HPDE6-E6E7 (cell line): ENCODE results near the gene SFXN2.
"Not testable (repeated sequence)": the region's sequence is repeated elsewhere in the genome, so short reads cannot be mapped to it uniquely, and the experiment has no call there.

ENCODE experiments used
- DNase-seq: peaks from one replicate; pipeline ENCODE4 v3.0.0; 2011; ENCODE audit warnings: missing footprints; ENCODE audit errors: extremely low spot score

Gene SFXN2

GRCh38 chr10:102752934-102753664 lies 38.7 kb downstream of the SFXN2 start:
- DNase-seq = no peak

- no peak for DNase-seq
These were observed 39.3 kb downstream of the SFXN2 start for GRCh38 chr10:102753718-102754117.

- DNase-seq = no peak
These were observed 42.9 kb downstream of the SFXN2 start for GRCh38 chr10:102757323-102757722.

GRCh38 chr10:102758240-102758932 lies 44.0 kb downstream of the SFXN2 start:
- DNase-seq = no peak

GRCh38 chr10:102758933-102759262 lies 44.5 kb downstream of the SFXN2 start:
- DNase-seq = not testable (repeated sequence)

DNA sequence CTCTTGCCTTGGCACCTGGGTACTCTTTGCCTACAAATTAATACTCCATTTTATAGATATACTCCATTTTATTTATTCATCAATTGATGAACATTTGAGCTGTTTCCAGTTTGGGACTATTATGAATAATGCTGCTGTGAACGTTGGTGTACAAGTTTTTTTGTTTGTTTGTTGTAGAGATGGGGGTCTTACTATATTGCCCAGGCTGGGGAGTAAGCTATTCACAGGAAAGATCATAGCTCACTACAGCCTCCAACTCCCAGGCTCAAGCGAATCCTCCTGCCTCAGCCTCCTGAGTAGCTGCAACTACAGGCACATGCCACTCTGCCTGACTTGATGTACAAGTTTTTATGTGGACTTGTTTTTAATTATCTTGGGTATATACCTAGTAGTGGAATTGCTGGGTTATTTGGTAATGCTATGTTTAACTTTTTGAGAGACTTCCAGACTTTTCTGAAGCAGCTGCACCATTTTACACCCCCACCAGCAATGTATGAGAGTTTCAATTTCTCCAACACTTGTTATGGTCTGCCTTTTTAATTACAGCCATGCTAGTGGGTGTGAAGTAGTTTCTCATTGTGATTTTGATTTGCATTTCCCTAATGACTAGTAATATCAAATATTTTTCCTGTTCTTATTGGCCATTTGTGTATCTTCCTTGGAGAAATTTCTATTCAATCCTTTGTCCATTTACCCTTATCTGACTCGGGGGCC lies 45.2 kb downstream of the SFXN2 start:
- DNase-seq = no peak

GRCh38 chr10:102761981-102762380 lies 47.5 kb downstream of the SFXN2 start:
- no peak for DNase-seq

DNA sequence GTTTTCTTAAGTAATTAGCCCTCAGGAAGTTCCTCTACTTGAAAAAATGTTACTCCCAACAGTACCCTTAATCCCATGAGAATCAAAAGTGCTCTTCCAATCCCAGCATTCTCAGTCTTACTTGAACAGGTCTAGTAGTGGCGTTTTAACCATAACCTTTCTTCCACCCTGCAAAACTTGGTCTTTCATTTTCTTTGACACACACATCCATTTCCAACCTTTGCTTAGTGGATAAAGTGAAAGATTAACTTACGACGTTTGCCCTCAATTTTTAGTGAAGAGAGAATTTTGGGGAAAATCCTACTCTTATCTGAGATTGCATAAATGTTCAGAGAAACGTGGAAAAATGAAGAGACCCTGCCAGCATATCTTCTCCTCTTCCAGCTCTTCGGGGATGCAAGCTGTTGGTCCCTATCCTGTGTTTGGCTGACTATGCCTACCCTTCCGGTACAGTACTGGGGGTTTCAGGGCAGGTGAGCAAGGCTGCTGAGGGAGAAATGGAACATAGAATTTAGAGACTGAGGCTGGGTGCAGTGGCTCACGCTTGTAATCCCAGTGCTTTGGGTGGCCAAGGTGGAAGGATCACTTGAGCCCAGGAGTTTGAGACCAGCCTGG lies 48.1 kb downstream of the SFXN2 start:
- no peak for DNase-seq

DNA sequence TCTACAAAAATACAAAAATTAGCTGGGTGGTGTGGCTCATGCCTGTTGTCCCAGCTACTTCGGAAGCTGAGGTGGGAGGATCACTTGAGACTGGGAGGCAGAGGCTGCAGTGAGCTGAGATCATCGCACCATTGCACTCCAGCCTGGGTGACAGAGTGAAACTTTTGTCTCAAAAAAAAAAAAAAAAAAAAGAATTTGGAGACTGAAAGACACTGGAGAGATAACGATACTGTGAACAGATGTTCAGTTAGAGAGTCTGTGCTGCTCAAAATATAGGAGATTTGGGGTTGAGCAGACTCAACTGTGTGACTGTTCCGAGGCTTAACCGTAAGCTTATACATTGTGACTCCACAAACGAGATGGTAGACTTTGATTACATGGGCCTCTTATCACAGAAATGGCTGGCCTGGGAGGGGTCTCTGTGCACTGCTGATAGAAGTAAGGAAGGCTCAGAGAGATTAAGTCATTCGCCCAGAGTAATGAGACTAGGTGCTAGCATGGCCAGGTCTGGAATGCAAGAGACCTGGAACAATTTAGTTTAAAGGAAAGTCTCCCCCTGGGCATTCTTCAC lies 48.7 kb downstream of the SFXN2 start:
- DNase-seq = no peak

GRCh38 chr10:102764470-102765161 lies 50.2 kb downstream of the SFXN2 start:
- no peak for DNase-seq

- DNase-seq = no peak
These were observed 50.9 kb downstream of the SFXN2 start for GRCh38 chr10:102765336-102765735.

DNA sequence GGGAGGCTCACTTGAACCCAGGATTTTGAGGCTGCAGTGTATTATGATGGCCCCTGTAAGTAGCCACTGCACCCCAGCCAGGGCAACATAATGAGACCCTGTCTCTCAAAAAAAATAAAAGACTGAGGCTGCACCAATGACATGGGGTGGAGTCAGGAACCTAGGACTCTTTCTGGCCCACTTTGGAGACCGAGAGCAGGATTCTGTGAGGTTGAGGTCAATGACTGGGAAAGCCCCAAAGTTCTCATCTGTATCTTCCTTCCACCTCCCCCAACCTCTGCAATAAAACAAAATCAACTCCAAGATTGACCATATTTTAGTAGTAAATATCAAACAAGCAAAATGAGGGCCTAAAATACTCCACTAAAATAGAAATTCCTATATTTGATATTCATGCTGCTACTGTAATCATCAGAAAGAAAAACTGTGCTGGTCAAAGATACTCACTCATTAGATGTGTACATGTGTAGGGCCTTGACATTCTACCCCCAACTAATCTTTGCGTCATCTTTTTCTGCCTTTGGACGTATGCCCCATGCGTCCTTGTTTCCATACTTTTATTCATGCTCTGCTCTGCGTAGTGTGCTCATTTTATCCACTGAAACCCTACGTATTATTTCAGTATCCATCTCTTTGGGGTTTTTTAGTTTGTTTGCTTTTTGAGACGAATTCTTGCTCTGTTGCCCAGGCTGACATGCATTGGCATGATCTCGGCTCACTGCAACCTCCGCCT lies 53.2 kb downstream of the SFXN2 start:
- no peak for DNase-seq

GRCh38 chr10:102769375-102770107 lies 55.1 kb downstream of the SFXN2 start:
- DNase-seq = peak; percentile 53

DNA sequence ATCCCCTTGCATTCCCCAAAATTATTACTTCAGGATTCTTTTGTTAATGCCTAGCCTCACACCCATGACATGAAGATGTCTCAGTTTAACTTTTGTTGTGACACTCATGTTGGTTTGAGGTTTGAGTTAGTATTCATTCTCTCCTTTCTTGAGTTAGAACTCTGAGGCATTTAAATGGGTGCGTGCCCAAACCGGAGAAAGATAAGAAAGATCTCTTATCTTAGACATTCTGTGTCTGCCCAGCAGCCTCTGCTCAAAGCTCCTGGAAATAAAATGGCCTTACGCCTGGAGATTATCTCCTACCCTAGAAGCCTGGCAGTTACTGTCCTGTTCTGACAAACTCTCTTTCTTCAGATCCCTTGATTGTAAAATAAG lies 55.7 kb downstream of the SFXN2 start:
- DNase-seq = no peak

GRCh38 chr10:102770792-102771191 lies 56.4 kb downstream of the SFXN2 start:
- DNase-seq = no peak

GRCh38 chr10:102773320-102773719 lies 58.9 kb downstream of the SFXN2 start:
- DNase-seq = no peak

DNA sequence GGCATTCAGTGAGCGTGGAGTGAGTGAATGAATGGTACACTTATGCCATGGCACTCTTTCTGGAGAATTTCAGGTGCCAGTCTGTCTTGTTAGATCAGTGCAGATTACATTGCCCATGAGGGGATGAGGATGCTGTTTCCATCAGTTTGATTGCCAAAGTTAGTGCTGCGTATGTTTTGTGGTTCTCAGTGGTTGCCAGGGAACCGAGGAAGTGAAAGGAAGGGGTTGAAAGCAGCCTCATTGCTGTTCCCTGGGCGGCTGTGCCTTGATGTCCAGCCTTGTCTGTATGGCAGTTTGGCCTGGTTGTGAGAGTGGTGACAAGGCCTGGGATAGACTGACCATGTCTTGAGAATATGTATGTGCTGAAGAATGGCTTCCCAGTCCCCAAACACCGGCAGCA lies 59.5 kb downstream of the SFXN2 start:
- DNase-seq = no peak

- no peak for DNase-seq
These were observed 60.9 kb downstream of the SFXN2 start for GRCh38 chr10:102775201-102775934.

DNA sequence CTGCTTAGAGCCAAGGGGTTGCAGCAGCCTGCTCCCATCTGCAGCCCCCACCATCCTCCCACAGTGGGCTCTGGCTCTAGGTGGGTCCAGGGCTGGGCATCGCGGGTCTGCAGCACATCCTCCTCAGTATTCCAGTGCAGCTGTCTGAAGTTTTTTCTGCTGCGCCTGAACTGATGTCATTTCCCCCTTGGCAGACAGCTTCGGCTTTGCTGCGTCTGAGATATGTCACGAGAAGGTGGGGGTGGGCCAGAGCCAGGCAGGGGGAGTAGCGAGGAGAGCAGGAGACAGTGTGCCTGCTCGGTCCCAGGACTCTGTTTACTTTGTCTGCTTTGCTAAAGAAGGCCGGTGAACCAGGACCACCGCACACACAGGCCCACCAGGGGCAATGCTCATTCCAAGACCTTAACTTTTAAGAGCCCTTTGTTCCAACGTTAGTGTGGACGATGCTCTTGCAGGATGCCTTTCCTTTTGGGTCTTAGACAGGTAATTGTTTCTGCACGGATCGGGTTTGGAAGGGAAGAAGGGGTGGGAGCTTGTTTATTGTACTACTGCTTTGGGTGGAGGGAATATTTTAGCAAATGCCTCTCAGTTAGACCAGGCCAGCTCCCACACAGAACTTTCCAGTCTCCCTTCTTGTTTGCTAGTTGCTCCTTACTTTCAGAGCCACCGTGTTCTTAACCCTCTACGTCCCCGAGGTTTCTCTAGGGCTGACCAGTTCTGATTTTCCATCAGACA lies 61.7 kb downstream of the SFXN2 start:
- no peak for DNase-seq
